CD14-positive monocyte (primary cell): ENCODE measurements around the gene NAT14. TPM values are rescaled to one million over a fixed set of nuclear protein-coding genes. Genes with fewer than 3 reads are reported as not detected.

ENCODE experiments used
- DNase-seq, 3 donors: peaks; one replicate each; pipeline ENCODE4 v3.0.0-alpha.2; 2011 to 2022
- H2AFZ ChIP-seq: 2 replicates; pipeline ENCODE4 v1.6.0; 2012; ENCODE audit warnings: mild to moderate bottlenecking, low read depth, low read length, inconsistent platforms; ENCODE audit not compliant: insufficient read depth, poor library complexity, severe bottlenecking
- H3K27ac ChIP-seq, 2 donors: 1 replicate in 1 of 2; 2 replicates in 1 of 2; pipeline ENCODE4 v1.5.1; 2012 to 2013; ENCODE audit warnings: low read length in 2 of 2, control low read depth in 1 of 2, inconsistent platforms in 1 of 2, low read depth in 1 of 2, mild to moderate bottlenecking in 1 of 2
- H3K27me3 ChIP-seq, 2 donors: one replicate each; pipeline versions ENCODE4 v1.6.0 to v1.6.1; 2011 to 2013; ENCODE audit warnings: low read length in 2 of 2; ENCODE audit not compliant: control insufficient read depth in 2 of 2, insufficient read depth in 2 of 2
- H3K36me3 ChIP-seq, 2 donors: replicated peaks in 1 of 2; 1 replicate in 1 of 2; 2 replicates in 1 of 2; pipeline versions ENCODE4 v1.5.1 to v1.6.1; 2012 to 2013; ENCODE audit warnings: low read length in 2 of 2, control low read depth in 1 of 2, inconsistent platforms in 1 of 2, mild to moderate bottlenecking in 1 of 2; ENCODE audit not compliant: insufficient read depth in 2 of 2, control insufficient read depth in 1 of 2
- H3K4me1 ChIP-seq, 2 donors: 1 replicate in 1 of 2; 2 replicates in 1 of 2; pipeline versions ENCODE4 v1.5.1 to v1.6.1; 2012 to 2013; ENCODE audit warnings: low read length in 2 of 2, control low read depth in 1 of 2, inconsistent platforms in 1 of 2, mild to moderate bottlenecking in 1 of 2, moderate library complexity in 1 of 2; ENCODE audit not compliant: insufficient read depth in 2 of 2, control insufficient read depth in 1 of 2
- H3K4me2 ChIP-seq: replicated peaks from 2 replicates; pipeline ENCODE3; 2012; ENCODE audit warnings: low read length, moderate library complexity, mild to moderate bottlenecking; ENCODE audit not compliant: poor library complexity, severe bottlenecking; ENCODE audit errors: extremely low read depth
- H3K4me3 ChIP-seq, 3 experiments: fragments of 200-600 bp in 1 of 3; sonication (generic) in 1 of 3; replicated peaks in 1 of 3; 1 replicate in 2 of 3; 2 replicates in 1 of 3; pipeline ENCODE4 v1.5.1; 2011 to 2013; ENCODE audit warnings: low read length in 3 of 3, mild to moderate bottlenecking in 3 of 3, control low read depth in 2 of 3, low read depth in 2 of 3, inconsistent platforms in 1 of 3, moderate library complexity in 1 of 3
- H3K79me2 ChIP-seq: 2 replicates; pipeline ENCODE4 v1.6.0; 2012; ENCODE audit warnings: mild to moderate bottlenecking, control low read depth, inconsistent platforms, low read length, moderate library complexity; ENCODE audit not compliant: insufficient read depth
- H3K9ac ChIP-seq: 2 replicates; pipeline ENCODE4 v1.6.0; 2017; ENCODE audit warnings: low read length, mild to moderate bottlenecking; ENCODE audit not compliant: insufficient read depth, poor library complexity, severe bottlenecking
- H3K9me3 ChIP-seq, 2 donors: replicated peaks in 1 of 2; 1 replicate in 1 of 2; 2 replicates in 1 of 2; pipeline versions ENCODE4 v1.5.1 to v1.6.1; 2012 to 2013; ENCODE audit warnings: low read length in 2 of 2, control low read depth in 1 of 2; ENCODE audit not compliant: control insufficient read depth in 1 of 2, insufficient read depth in 1 of 2
- H4K20me1 ChIP-seq: 2 replicates; pipeline ENCODE4 v1.6.0; 2012; ENCODE audit warnings: mild to moderate bottlenecking, low read length, control low read depth, moderate library complexity; ENCODE audit not compliant: insufficient read depth
- H3K27ac Mint-ChIP-seq, 7 donors: one replicate each; pipeline ENCODE4 v1.8.0; 2020; ENCODE audit warnings: mild to moderate bottlenecking in 7 of 7, mixed read lengths in 7 of 7, moderate library complexity in 6 of 7, inconsistent platforms in 2 of 7
- H3K27me3 Mint-ChIP-seq, 3 donors: one replicate each; pipeline ENCODE4 v1.8.0; 2021 to 2022; ENCODE audit warnings: low read depth in 3 of 3, mild to moderate bottlenecking in 3 of 3, mixed read lengths in 3 of 3, moderate library complexity in 3 of 3, inconsistent platforms in 1 of 3
- H3K36me3 Mint-ChIP-seq, 2 donors: one replicate each; pipeline ENCODE4 v1.8.0; 2020; ENCODE audit warnings: mixed read lengths in 2 of 2, inconsistent platforms in 1 of 2, mild to moderate bottlenecking in 1 of 2
- H3K4me1 Mint-ChIP-seq: one replicate; pipeline ENCODE4 v1.8.0; 2020; ENCODE audit warnings: mild to moderate bottlenecking, mixed read lengths
- H3K4me3 Mint-ChIP-seq, 2 donors: one replicate each; pipeline ENCODE4 v1.8.0; 2020; ENCODE audit warnings: mild to moderate bottlenecking in 2 of 2, mixed read lengths in 2 of 2, moderate library complexity in 1 of 2
- H3K9me3 Mint-ChIP-seq, 7 donors: one replicate each; pipeline ENCODE4 v1.8.0; 2020 to 2022; ENCODE audit warnings: mixed read lengths in 7 of 7, mild to moderate bottlenecking in 6 of 7, moderate library complexity in 6 of 7, inconsistent platforms in 2 of 7
- WGBS: methylation state at CpG from one replicate; pipeline ENCODE4 v1.1.5; 2013; ENCODE audit warnings: missing lambda C conversion rate; ENCODE audit not compliant: insufficient coverage; 5-methylcytosine and 5-hydroxymethylcytosine counted together
- intact Hi-C, 2 donors: fragments of 100-400 bp; cut with micrococcal nuclease; formaldehyde crosslinking; loops; one replicate each; pipeline versions ENCODE4 v1.15.0 to v1.15.1; 2023
- polyA plus RNA-seq, 3 donors: library from polyadenylated mRNA; depleted of rRNA in 1 of 3; unstranded in 2 of 3; stranded (reverse) in 1 of 3; fragments of 300-500 nt in 2 of 3; fragments of >200 nt in 1 of 3; fragmentation: Illumina TruSeq in 2 of 3; gene quantifications; 1 replicate in 2 of 3; 2 replicates in 1 of 3; pipeline ENCODE4 v1.2.3, GENCODE V29; 2012 to 2021
- TF ChIP-seq, protein P1 (sequence below): fragments of 200-600 bp; IDR thresholded peaks from one replicate; pipeline ENCODE4 v1.8.0; 2022; ENCODE audit warnings: antibody characterized with exemption, mild to moderate bottlenecking

NAT14 gene
- polyA plus RNA-seq, 3 donors = 1.5 to 2.2 (median 1.9) TPM

GRCh38 chr19:55455576-55456235 lies 29.3 kb upstream of the NAT14 start:
- TF ChIP-seq, protein P1, sequence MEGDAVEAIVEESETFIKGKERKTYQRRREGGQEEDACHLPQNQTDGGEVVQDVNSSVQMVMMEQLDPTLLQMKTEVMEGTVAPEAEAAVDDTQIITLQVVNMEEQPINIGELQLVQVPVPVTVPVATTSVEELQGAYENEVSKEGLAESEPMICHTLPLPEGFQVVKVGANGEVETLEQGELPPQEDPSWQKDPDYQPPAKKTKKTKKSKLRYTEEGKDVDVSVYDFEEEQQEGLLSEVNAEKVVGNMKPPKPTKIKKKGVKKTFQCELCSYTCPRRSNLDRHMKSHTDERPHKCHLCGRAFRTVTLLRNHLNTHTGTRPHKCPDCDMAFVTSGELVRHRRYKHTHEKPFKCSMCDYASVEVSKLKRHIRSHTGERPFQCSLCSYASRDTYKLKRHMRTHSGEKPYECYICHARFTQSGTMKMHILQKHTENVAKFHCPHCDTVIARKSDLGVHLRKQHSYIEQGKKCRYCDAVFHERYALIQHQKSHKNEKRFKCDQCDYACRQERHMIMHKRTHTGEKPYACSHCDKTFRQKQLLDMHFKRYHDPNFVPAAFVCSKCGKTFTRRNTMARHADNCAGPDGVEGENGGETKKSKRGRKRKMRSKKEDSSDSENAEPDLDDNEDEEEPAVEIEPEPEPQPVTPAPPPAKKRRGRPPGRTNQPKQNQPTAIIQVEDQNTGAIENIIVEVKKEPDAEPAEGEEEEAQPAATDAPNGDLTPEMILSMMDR = no peak
- Histone ChIP-seq H3K9me3 (peaks cover 5 to 7% of the 10 kb centered on the region in 2 donors), H3K36me3 (peaks cover 0 to 5% of the 10 kb centered on the region in 2 donors), H3K27me3 (peaks cover 10 to 24% of the 10 kb centered on the region in 2 donors), H3K4me3 (no peak overlapping the region), H3K4me2 (no peak overlapping the region), H3K4me1 (peaks cover 7 to 15% of the 10 kb centered on the region in 2 donors), H4K20me1 (peaks cover 3% of the 10 kb centered on the region), H3K9ac (no peak overlapping the region), H3K27ac (no peak overlapping the region), H3K79me2 (no peaks in the 10 kb centered on the region), H2AFZ (no peak overlapping the region)
- Mint-ChIP-seq H3K9me3 (peaks cover 0 to 14% (median 9%) of the 10 kb centered on the region in 7 donors), H3K27ac (peak overlapping the region in 1 of 7 donors; percentile 42), H3K27me3 (peaks cover 22 to 31% (median 25%) of the 10 kb centered on the region in 3 donors), H3K4me3 (no peak overlapping the region), H3K36me3 (peaks cover 17 to 29% of the 10 kb centered on the region in 2 donors), H3K4me1 (peaks cover 17% of the 10 kb centered on the region)
- 63% methylated on average over 9 of the region's 11 CpGs for WGBS
- intact Hi-C loops = loop anchor here (10.0 kb wide), 2 partner anchors 161 to 311 kb away; partner anchors contain the start of gene TNNT1 (in 1 of the 2)
- DNase-seq = no peak

- Mint-ChIP-seq H3K27me3 (peaks cover 19 to 26% (median 20%) of the 10 kb centered on the region in 3 donors), H3K9me3 (peaks cover 0 to 14% (median 9%) of the 10 kb centered on the region in 7 donors), H3K27ac (no peak overlapping the region), H3K36me3 (peaks cover 17 to 29% of the 10 kb centered on the region in 2 donors), H3K4me1 (peaks cover 19% of the 10 kb centered on the region), H3K4me3 (no peak overlapping the region)
- Histone ChIP-seq H3K9ac (no peak overlapping the region), H3K4me3 (no peak overlapping the region), H3K4me1 (peaks cover 14 to 22% of the 10 kb centered on the region in 2 donors), H3K27me3 (peaks cover 10 to 19% of the 10 kb centered on the region in 2 donors), H3K27ac (no peak overlapping the region), H2AFZ (no peak overlapping the region), H4K20me1 (peaks cover 3% of the 10 kb centered on the region), H3K36me3 (peaks cover 0 to 5% of the 10 kb centered on the region in 2 donors), H3K9me3 (peaks cover 5 to 7% of the 10 kb centered on the region in 2 donors), H3K79me2 (no peaks in the 10 kb centered on the region), H3K4me2 (no peak overlapping the region)
- intact Hi-C loops = loop anchor here (10.0 kb wide), 2 partner anchors 162 to 312 kb away; partner anchors contain the start of gene TNNT1 (in 1 of the 2)
- 94% methylated on average over 12 of the region's 14 CpGs for WGBS
- TF ChIP-seq, protein P1 = no peak
- DNase-seq = no peak
These were observed 28.6 kb upstream of the NAT14 start for GRCh38 chr19:55456347-55456746.
